Middle frontal gyrus (tissue), 1 donor: ENCODE data around the gene PLXNA2.

Experiments
- DNase-seq: peaks from one replicate; pipeline ENCODE4 v3.0.0-alpha.2; 2015; ENCODE audit warnings: low spot score; ENCODE audit errors: extremely low spot score

The PLXNA2 gene

GRCh38 chr1:208179263-208179816 is 64.8 kb downstream of the PLXNA2 start:
- DNase-seq = no peak

- DNase-seq = no peak
These were observed 66.1 kb downstream of the PLXNA2 start for GRCh38 chr1:208178091-208178529.

GRCh38 chr1:208177656-208178055 is 66.5 kb downstream of the PLXNA2 start:
- no peak for DNase-seq

GRCh38 chr1:208176649-208177048 is 67.5 kb downstream of the PLXNA2 start:
- no peak for DNase-seq

- no peak for DNase-seq
These were observed 68.7 kb downstream of the PLXNA2 start for GRCh38 chr1:208175508-208175895.

- DNase-seq = no peak
These were observed 69.3 kb downstream of the PLXNA2 start for GRCh38 chr1:208174731-208175507.

GRCh38 chr1:208174200-208174599 is 70.0 kb downstream of the PLXNA2 start:
- DNase-seq = no peak

GRCh38 chr1:208173749-208174148 is 70.4 kb downstream of the PLXNA2 start:
- no peak for DNase-seq

- no peak for DNase-seq
These were observed 71.6 kb downstream of the PLXNA2 start for GRCh38 chr1:208172423-208173145.

- DNase-seq = no peak
These were observed 72.4 kb downstream of the PLXNA2 start for GRCh38 chr1:208171616-208172422.

GRCh38 chr1:208170252-208170651 is 73.9 kb downstream of the PLXNA2 start:
- DNase-seq = no peak

GRCh38 chr1:208169081-208169879 is 74.9 kb downstream of the PLXNA2 start:
- DNase-seq = no peak

GRCh38 chr1:208167261-208167869 is 76.8 kb downstream of the PLXNA2 start:
- DNase-seq = no peak

GRCh38 chr1:208166340-208167138 is 77.6 kb downstream of the PLXNA2 start:
- DNase-seq = no peak

GRCh38 chr1:208165659-208166058 is 78.5 kb downstream of the PLXNA2 start:
- no peak for DNase-seq

GRCh38 chr1:208164609-208165008 is 79.6 kb downstream of the PLXNA2 start:
- no peak for DNase-seq

GRCh38 chr1:208163539-208163938 is 80.6 kb downstream of the PLXNA2 start:
- no peak for DNase-seq

- DNase-seq = no peak
These were observed 81.3 kb downstream of the PLXNA2 start for GRCh38 chr1:208162903-208163302.

GRCh38 chr1:208161656-208162375 is 82.4 kb downstream of the PLXNA2 start:
- DNase-seq = no peak
